ENCODE measurements around the gene GOT2.
"Not testable (repeated sequence)": the region's sequence is repeated elsewhere in the genome, so short reads cannot be mapped to it uniquely, and the experiment has no call there.

The GOT2 gene

GRCh38 chr16:58733671-58734458 lies at the start of gene GOT2:
GOT2 (minus strand) TSS chr16:58734316; CDS start chr16:58734228, 88 bp downstream.
- peak; percentile 84 for DNase-seq

DNA sequence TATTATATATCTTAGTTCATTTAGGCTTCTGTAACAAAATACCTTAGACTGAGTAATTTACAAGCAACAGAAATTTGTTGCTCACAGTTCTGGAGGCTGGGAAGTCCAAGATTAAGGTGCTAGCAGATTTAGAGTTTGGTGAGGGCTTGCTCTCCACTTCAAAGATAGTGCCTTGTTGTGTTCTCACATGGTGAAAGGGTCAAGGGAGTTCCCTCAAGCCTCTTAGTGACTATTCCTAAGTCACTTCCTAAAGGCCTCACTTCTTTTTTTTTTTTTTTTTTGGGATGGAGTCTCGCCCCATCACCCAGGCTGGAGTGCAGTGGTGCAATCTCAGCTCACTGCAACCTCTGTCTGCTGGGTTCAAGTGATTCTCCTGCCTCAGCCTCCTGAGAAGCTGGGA lies 45.2 kb upstream of the GOT2 start:
- DNase-seq, result not testable (repeated sequence)

GRCh38 chr16:58773870-58774269 lies 39.8 kb upstream of the GOT2 start:
- no peak for DNase-seq

DNA sequence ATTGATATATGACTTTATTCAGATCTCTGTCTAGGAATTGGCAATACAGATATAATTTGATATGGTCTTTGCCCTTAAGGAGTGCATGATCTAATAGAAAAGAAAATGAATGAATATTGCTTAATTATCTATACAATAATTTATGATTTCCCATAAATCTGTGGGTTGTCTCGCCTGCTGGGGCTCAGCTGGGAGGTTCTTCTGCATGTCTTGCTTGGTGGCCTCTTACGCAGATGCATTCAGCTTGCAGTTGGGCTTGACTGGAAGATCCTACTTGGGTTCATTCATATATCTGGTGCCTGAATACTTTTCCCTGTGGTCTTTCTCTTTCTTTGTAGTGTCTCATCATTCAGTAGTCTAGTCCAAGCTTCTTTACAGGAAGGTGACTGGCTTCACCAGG lies 34.0 kb upstream of the GOT2 start:
- DNase-seq, result no peak

- DNase-seq, result no peak
Observed at GRCh38 chr16:58767581-58767980, 33.5 kb upstream of the GOT2 start.

- DNase-seq, result no peak
Observed at GRCh38 chr16:58756650-58757332, 22.7 kb upstream of the GOT2 start.

DNA sequence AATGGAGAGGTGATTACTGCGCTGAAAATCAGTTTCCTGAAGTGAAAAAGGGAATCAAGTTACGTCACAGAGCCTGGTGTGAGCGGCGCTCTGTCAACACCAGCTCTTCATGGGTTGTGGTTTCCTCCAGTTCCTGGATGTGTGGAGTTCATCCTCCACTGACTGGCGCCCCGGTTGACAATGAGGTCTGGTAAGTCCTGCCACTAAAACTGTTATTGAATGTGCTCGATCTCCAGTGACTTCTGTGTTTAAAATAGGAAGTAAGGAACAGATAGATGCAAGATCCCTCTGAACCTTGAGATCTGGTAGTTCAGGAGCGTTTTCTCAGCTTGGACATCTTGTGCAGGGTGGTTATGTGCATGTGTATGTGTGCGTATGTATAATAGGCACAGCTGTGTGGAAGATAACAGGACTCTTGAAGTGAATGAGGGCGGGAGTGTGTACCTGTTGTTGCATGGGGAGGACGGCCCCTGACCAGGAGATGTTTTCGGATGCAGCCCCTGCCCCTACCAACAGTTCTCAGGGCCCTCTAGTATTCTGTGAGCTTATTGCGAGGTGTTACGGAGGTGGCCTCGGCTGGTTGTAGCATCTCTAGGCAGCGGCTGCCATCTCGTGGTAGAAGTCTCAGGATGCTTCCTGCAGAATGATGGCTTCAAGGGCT lies 22.0 kb upstream of the GOT2 start:
- peak; percentile 80 for DNase-seq

DNA sequence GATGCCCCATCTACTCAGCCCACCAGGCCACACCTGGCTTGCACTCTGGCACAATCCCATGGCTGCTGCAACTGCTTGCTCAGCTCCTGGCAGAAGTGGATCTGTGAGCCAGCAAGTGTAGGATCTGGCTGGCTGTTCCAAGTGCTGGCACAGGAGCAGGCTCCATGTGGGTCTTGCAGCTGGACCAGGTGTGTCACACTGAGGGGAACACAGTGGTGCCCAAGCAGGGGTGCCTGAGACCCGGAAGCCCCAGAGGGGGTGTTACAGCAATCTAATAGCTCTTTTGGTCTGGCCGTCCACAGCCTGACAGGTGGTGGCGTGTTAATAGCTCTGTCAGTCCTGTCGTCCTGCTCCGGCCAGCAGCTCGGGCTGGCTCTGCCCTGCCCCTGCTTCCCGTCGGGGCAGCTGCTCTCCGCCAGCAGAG lies 19.6 kb upstream of the GOT2 start:
- DNase-seq, result no peak

GRCh38 chr16:58744497-58744896 lies 10.4 kb upstream of the GOT2 start:
- no peak for DNase-seq

- DNase-seq, result no peak
Observed at GRCh38 chr16:58741976-58742375, 7.9 kb upstream of the GOT2 start.

- DNase-seq, result no peak
Observed at GRCh38 chr16:58741166-58741565, 7.0 kb upstream of the GOT2 start.

GRCh38 chr16:58738672-58739296 lies 4.7 kb upstream of the GOT2 start:
- DNase-seq, result no peak

- DNase-seq, result not testable (repeated sequence)
Observed at GRCh38 chr16:58736341-58736740, 2.2 kb upstream of the GOT2 start.

GRCh38 chr16:58734459-58734787 lies 307 bp upstream of the GOT2 start:
- no peak for DNase-seq

DNA sequence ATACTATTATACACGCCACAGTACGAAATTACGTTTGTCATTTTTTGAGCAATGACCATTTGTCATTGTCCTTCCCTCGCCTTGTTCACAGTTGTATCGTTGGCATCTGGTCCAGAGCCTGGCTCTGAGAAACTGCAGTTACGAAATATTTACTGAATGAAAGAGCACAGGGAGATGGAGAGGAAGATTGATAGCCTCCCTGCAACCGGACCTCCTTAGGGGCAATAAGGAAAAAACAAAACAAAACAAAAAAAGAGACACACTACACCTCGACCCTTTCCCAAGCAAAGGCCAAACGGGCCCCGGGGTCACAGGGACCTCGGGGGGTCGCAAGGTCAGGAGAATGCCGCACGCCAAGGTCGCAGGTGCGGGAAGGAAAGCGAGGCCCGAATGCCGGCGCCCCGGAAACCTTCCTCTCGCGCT lies 857 bp downstream of the GOT2 start:
- no peak for DNase-seq

DNA sequence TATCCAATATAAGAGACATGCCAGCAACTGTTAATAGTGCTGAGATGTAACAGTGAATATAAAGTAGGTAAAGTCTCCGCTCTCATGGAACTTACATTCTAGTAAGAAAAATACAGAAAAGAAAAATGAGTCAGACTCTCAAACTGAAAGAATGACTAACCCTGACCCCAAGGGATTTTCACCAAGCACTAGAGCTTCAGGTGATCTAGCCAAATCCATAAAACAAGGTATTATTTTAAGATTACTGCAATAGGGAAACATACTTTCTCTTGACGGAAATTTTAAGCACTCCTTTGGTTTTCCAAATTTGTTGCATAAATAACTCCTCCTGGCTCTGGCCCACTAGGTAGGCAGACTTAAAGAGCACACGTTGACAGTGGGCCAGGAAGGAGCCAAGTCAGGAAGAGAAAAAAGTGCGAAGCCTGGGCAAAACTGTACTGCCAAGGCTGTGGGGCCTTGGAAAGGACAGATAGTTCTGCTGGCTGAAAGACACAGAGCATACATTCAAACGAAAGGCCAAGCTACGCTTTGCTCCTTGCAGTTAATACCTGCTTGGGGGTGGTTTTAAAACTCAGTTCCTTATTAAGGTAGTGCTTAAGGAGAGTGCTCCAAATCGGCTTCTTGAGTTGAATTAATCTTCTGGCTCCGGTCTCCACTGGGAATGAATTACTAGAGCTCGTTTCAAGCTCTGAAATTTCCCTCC lies 1.4 kb downstream of the GOT2 start:
- no peak for DNase-seq

DNA sequence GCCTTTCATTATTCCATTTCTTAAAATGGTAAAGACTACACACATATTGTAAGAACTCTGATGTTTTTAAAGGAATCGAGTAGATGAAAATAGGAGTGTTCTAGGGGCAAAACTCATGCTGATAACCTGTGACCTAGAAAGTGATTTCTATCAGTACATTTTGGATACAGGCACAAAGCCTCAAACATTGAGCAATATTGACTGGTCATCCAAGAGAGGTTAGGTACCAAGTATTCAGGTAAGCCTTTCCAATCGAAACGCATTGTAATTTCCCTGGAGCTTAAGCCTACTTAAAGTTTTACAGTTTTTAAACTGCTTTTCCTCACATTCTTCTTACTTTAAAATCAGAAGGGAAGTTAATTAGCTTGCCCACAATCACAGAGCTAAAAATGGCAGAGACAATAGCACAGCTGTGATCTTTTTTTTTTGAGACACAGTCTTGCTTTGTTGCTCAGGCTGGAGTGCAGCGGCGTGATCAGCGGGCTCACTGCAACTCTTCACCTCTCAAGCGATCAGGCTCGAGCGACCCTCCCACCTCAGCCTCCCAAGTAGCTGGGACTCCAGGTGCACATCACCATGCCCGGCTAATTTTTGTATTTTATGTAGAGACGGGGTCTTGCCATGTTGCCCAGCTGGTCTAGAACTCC lies 3.3 kb downstream of the GOT2 start:
- no peak for DNase-seq

GRCh38 chr16:58727796-58728568 lies 6.1 kb downstream of the GOT2 start:
- no peak for DNase-seq

DNA sequence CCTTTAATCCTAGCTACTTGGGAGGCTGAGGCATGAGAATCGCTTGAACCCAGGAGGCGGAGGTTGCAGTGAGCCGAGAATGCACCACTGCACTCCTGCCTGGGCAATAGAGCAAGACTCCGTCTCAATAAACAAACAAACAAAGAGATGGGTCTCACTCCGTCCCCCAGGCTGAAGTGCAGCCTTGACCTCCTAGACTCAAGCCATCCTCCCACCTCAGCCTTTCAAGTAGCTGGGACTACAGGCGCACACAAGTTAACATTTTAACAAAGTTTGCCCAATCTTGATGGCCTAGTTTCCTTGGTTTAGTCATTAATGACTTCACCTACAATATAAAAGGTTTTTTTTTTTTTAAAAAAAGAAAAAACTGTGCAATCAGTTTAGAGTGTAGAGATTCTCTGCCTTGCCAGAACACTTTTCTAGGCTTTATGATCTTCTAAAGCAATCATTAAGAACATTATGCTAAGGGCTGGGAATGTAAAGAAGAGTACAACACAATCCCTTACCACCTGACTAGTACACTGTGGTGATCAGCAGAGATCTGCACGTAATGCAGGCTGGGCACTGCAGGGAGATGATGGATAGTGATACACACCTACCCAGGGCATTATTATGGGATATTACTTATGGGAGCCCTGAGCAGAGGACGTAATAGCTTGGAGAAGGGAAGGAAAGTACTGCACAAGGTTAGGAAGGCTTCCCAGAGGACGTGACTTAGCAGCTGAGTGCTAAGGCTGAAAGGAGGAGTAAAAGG lies 6.9 kb downstream of the GOT2 start:
- DNase-seq, result no peak

- no peak for DNase-seq
Observed at GRCh38 chr16:58723109-58723508, 11.0 kb downstream of the GOT2 start.

DNA sequence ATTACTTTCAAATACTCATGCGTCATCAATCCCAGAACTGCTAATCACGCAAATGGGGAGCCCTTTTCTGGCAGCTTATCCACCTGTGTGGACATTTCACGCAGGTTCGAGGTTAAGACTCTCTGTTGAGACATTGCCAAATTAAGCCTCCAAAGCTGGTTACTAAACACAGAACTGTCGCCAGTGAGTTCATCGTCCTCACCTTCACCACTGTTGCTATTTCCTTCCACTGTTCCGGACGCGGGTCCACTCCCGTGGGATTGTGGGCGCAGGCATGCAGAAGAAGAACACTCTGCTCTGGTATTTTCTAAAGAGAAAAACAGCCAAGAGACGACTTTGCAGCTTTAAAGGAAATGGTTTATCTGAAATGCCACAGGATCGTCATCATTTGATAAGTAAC lies 16.1 kb downstream of the GOT2 start:
- no peak for DNase-seq
